DMS79 treated with DMSO at 0.1 percent for 48 hours (cell line): Measurements from ENCODE around the gene CGNL1.

Source experiments
- DNase-seq: peaks from one replicate; lab custom pipeline; 2025; lab: John Stamatoyannopoulos, UW

CGNL1 gene

GRCh38 chr15:57527382-57528091 lies 151.2 kb downstream of the CGNL1 start:
- peak; percentile 54 for DNase-seq

DNA sequence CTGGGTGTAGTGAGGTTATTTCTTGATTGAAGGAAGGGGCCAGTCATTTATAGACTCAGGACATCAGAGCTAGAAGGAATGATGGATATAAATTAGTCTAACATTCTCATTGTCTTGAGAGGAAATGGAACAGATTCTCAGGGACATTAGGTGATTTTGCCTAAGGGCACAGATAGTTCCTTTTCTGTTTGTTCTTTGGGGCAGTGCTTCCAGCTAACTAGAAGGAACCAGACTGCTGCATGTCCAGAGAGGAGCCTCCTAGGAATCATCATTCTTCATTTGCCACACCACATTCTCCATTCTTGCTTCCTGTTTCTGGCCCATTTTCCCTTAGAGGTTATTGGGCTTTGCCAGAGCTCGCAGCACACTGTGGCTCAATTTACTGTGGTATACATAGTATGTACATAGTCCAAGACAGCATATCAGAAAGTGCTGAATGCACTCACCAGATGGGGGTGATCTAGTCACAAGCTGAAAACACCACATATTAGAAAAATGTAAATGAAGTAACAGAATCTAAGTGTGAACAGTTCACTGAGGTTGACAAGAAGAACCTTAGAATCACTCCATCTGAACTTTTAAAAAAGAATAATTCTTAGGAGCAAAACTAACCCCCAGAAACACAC lies 152.7 kb downstream of the CGNL1 start:
- no peak for DNase-seq

GRCh38 chr15:57529748-57530147 lies 153.4 kb downstream of the CGNL1 start:
- DNase-seq, result no peak

DNA sequence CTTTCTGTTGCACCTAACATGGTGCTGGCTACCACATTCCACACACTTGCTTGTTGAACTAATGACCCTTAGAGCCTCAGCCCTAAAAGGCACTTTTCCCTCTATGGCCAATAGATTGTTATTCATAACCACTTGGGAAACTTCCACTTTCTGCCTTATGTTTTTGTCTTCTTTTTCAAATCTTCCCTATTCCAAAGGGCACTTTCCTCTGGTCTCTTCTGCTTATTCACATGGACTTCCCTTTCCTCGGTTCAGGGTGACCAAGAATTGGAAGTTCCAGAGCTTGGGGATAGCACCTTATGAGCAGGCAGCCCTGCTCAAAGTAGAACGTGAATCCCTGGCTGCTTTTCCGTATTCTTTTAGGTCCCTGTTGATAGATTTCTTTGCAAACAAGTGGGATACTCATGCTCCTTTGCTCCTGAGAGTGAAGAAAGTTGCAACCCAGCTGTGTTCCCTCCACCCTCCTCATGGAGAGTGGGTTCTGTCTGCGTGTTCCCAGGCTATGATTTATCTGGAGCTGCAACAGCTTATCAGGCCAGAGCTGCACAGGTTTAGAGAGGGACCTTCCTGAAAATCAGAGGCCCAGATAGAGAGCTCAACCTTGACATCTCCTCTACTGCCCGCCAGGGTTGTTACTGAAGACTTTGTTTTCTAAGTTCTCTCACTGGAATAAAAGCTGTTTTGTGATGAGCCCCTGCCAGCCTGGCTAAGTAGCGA lies 156.6 kb downstream of the CGNL1 start:
- no peak for DNase-seq

GRCh38 chr15:57533448-57533799 lies 157.1 kb downstream of the CGNL1 start:
- no peak for DNase-seq

- DNase-seq, result no peak
These were observed 158.0 kb downstream of the CGNL1 start for GRCh38 chr15:57534281-57534680.

- DNase-seq, result peak; percentile 38
These were observed 160.8 kb downstream of the CGNL1 start for GRCh38 chr15:57537072-57537471.

DNA sequence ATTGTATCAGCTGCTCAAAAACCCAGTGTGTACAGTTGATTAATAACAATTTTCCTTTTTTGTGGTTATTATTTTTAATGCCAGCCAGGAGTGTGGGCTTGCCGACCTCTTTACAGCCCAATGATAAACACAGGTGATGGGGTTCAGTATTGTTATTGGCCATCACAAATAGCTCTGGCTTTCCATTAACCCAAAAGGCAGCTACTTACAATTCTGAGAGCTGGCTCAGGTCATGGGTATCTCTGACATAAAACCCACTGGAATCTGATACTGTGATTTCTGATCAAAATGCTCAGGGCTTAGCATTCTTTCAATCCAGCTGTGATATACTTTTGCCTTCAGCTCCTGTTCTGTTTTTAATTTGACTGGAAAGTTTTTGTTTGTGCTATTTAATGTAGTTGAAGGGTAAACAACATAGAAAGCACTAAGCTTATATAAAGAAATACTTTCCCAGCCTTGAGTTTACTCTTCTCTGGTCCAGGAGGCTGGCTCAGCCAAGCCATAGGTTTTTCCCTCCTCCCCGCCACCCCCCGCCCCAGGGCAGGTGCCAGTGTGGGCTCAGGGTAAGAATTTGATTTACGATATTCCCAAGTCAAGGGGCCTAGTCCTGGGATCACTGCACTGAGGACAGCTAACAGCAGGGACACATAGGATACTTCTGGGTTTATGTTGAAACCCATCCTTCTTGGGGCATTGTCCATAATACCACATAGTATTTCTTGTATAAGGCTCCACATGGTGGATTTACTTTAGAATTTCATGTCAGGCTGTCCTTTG lies 161.4 kb downstream of the CGNL1 start:
- no peak for DNase-seq

- no peak for DNase-seq
These were observed 161.9 kb downstream of the CGNL1 start for GRCh38 chr15:57538265-57538529.

- no peak for DNase-seq
These were observed 162.5 kb downstream of the CGNL1 start for GRCh38 chr15:57538821-57539220.

- DNase-seq, result no peak
These were observed 163.9 kb downstream of the CGNL1 start for GRCh38 chr15:57540211-57540610.

- no peak for DNase-seq
These were observed 164.4 kb downstream of the CGNL1 start for GRCh38 chr15:57540736-57541135.

DNA sequence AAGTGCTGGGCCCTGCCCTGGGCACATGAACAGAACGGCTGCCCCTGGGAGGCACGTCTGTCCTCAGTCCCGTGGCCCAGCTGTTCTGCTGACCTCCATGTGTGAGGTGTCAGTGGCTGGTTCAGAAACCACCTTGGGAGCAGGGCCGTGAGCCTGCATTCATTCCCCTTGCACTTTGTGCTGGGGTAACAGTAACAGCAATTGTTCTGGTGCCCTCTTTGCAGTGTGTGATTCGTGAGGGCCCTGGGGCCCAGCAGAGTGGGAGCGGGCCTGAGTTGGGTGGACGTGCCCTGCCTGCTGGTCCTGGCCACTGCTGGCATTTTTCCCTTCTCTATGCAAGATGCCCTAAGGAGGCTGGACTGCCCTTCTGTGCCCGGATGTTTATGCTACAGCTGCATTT lies 165.0 kb downstream of the CGNL1 start:
- no peak for DNase-seq

- peak; percentile 8 for DNase-seq
These were observed 165.7 kb downstream of the CGNL1 start for GRCh38 chr15:57541805-57542504.

DNA sequence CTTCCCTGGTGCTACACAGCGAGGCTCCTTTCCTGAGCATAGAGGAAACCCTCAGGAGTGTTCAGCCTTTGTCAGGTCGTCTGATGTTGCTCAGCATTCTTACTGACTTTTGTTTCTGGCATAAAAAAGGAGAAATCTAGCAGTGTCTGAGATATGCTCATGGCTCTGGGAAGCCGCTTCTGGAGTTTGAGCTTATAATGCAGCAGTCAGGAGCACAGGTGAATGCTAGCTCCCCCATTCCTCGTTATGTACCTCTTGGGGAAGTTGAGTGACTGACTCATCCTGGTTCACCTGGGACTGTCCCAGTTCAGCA lies 166.2 kb downstream of the CGNL1 start:
- no peak for DNase-seq

- DNase-seq, result no peak
These were observed 168.7 kb downstream of the CGNL1 start for GRCh38 chr15:57544848-57545480.

GRCh38 chr15:57545995-57546394 lies 169.7 kb downstream of the CGNL1 start:
- DNase-seq, result no peak

- DNase-seq, result no peak
These were observed 171.0 kb downstream of the CGNL1 start for GRCh38 chr15:57547243-57547755.

GRCh38 chr15:57548351-57548750 lies 172.0 kb downstream of the CGNL1 start:
- DNase-seq, result no peak

- no peak for DNase-seq
These were observed 172.5 kb downstream of the CGNL1 start for GRCh38 chr15:57548835-57549234.

GRCh38 chr15:57549935-57550334 lies 173.6 kb downstream of the CGNL1 start:
- DNase-seq, result no peak

GRCh38 chr15:57550640-57551039 lies 174.3 kb downstream of the CGNL1 start:
- no peak for DNase-seq
